ENCODE measurements around the gene ANKRD65.
"Not testable (repeated sequence)": the region's sequence is repeated elsewhere in the genome, so short reads cannot be mapped to it uniquely, and the experiment has no call there.

Gene ANKRD65

DNA sequence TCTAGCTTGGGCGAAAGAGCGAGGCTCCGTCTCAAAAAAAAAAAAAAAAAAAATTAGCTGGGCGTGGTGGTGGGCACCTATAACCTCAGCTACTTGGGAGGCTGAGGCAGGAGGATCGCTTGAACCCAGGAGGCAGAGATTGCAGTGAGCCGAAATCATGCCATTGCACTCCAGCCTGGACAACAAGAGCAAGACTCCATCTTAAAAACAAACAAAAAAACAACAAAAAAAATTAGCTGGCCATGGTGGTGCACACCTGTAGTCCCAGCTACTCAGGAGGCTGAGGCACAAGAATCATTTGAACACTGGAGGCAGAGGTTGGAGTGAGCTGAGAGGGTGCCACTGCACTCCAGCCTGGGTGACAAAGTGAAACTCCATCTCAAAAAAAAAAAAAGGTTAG, 7.9 kb upstream of the ANKRD65 start:
- peaks cover 21% of the 10 kb centered on the region for H3K27me3 Mint-ChIP-seq
- H3K27ac Mint-ChIP-seq; H3K9me3 Mint-ChIP-seq; H3K4me1 Mint-ChIP-seq; H3K4me3 Mint-ChIP-seq; ATAC-seq; H3K36me3 Mint-ChIP-seq (ENCODE audit: low read depth); DNase-seq: not testable (repeated sequence)

DNA sequence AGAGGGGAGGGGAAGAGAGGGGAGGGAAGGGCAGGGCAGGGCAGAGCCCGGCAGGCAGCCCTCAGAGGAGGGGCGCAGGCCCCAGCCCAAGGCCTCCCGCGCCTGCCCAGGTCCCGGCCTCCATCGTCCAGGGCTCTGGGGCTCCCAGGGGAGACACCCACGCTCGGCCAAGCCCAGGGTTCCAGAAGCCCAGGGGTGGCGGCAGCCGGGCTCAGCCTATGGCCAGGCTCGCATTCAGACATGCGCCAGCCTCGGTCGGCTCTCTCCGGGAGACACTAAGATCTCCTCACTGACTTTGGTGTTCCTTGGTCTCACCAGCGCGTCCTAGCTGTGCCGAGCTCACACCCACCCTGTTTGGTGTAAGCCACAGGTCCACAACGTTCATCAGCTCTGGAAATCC, 7.1 kb upstream of the ANKRD65 start:
- Mint-ChIP-seq H3K4me3 (no peak overlapping the region), H3K27ac (peak overlapping the region; percentile 21), H3K9me3 (no peaks in the 10 kb centered on the region), H3K27me3 (peaks cover 21% of the 10 kb centered on the region), H3K36me3 (ENCODE audit: low read depth) (peaks cover 2% of the 10 kb centered on the region), H3K4me1 (peaks cover 2% of the 10 kb centered on the region)
- no peak for DNase-seq
- ATAC-seq: no peak

DNA sequence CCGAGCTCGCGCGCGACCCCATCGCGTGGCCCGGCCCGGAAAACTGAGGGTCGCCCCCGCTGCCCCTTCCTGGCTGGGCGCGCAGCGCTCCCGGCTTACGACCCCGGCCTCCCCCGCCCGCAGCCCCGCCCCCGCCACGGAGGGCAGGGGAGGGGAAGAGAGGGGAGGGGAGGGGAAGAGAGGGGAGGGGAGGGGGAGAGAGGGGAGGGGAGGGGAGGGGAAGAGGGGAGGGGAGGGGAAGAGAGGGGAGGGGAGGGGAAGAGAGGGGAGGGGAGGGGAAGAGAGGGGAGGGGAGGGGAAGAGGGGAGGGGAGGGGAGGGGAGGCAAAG, 6.7 kb upstream of the ANKRD65 start:
- no peak for DNase-seq
- no peaks in the 10 kb centered on the region for H3K9me3 Mint-ChIP-seq
- no peak for ATAC-seq
- no peak overlapping the region for H3K4me3 Mint-ChIP-seq
- H3K4me1 Mint-ChIP-seq: peaks cover 4% of the 10 kb centered on the region
- peaks cover 2% of the 10 kb centered on the region for H3K36me3 Mint-ChIP-seq (ENCODE audit: low read depth)
- no peak overlapping the region for H3K27ac Mint-ChIP-seq
- H3K27me3 Mint-ChIP-seq: peaks cover 21% of the 10 kb centered on the region

DNA sequence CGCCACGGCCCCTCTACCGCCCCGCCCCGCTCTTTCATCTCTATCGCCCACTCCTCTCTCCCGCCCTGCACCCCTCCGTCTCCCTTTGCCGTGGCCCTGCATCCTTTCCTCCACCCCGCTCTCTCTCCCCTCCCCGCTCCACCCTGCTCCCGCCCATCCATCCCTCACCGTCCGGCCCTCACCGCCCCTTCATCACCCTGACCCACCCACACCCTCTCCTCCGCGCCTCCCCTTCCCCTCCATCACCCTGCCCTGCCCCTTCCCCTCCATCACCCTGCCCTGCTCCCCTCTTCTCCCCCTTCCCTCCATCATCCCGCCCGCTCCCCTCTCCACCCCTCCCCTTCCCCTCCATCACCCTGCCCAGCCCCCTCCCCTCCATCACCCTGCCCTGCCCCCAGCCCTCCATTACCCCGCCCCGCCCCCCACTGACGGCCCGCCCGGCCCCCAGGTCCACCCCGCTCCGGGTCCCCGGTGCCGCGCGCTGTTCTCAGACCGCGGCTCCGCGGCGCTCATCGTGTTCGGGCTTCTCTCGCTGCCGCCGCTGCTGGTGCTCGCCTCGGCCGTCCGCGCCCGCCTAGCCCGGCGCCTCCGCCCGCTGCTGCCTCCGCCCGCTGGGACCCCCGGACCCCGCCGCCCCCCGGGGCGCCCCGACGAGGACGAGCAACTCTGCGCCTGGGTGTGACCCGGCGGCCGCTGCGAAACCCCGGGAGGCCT, 6.2 kb upstream of the ANKRD65 start:
- DNase-seq: no peak

DNA sequence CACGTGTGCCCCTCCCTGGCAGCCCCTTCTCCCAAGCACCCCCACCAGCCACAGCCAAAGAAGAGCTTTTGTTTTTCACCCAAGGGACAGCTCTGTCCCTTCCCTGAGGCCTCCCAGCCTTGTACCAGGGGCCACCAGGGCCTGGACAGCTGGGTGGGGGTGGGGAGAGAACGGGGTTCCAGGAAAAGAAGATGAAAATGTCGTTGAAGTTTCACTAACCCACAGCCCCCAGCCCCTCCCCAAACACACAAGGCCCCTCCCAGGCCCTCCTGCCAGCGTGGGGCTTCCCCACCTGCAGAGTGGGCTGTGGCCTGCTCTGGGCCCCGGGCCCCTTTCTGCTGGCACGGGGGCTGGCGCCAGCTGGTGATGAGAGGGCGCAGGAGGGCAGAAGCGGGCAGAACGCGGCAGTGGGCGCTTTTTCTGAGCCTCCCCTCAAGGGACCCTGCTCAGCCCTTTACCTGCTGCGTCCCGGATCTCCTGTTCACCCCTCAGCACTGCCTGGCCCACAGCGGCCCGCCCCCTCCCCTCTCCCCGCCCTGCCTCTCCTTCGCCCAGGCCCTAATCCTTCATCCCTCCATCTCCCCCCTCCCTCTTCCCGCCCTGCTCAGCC, 5.5 kb upstream of the ANKRD65 start:
- no peak overlapping the region for H3K27ac Mint-ChIP-seq
- peaks cover 9% of the 10 kb centered on the region for H3K4me1 Mint-ChIP-seq
- H3K9me3 Mint-ChIP-seq: no peaks in the 10 kb centered on the region
- DNase-seq (no peak), ATAC-seq (no peak)
- peaks cover 24% of the 10 kb centered on the region for H3K27me3 Mint-ChIP-seq
- no peak overlapping the region for H3K4me3 Mint-ChIP-seq
- H3K36me3 Mint-ChIP-seq (ENCODE audit: low read depth): peaks cover 2% of the 10 kb centered on the region

More for the DNA sequence above, 6.2 kb upstream of the ANKRD65 start:
- ATAC-seq: no peak
- Mint-ChIP-seq H3K4me1 (peaks cover 8% of the 10 kb centered on the region), H3K4me3 (no peak overlapping the region), H3K27me3 (peaks cover 22% of the 10 kb centered on the region), H3K9me3 (no peaks in the 10 kb centered on the region), H3K27ac (no peak overlapping the region), H3K36me3 (ENCODE audit: low read depth) (peaks cover 2% of the 10 kb centered on the region)

DNA sequence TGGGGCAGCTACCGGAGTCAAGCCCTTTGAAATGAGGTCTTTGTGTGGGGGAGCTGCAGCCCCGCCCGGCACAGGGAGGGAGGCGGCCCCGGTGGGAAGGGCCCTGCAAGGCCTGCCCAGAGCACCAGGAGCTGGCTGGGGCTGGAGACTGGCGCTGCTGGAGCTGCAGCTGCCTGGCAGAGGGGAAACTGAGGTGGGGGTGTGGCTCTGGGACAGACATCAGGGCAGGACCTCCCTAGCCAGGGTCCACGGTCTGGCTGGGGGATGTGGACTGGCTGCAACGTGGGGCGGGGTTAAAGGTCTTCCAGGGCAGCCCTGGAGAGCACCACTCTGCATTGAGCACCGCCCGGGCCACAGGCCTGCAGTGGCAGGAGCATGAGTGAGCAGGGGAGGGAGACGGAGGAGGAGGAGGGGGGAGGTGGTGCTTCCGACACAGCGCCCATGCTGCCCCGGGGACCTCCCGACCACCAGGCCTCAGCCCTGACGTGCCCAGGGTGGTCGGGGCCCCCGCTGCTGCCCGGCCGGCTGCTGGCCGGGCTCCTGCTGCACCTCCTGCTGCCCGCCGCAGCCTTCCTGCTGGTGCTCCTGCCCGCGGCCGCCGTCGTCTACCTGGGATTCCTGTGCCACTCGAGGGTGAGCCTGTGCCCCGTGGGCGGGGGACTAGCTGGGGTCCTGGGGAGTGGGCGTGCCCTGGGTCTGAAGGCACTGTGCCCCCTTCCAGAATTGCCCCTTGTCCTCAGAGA, 4.8 kb upstream of the ANKRD65 start:
- H3K4me3 Mint-ChIP-seq: no peak overlapping the region
- H3K27ac Mint-ChIP-seq: no peak overlapping the region

DNA sequence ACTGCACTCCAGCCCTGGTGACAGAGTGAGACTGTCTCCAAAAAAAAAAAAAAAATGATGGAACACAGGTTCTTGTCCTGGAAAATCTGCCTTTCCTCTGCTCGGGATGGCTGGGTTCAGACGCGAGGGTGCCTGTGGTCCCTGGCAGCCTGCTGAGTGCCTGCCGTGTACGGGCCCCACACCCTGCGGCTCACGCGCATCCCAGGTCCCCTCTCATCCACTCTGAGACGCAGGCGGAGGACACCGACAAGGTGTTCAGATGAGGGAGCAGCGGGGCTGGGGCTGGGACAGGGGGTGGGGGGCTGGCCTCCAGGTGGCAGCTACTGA, 4.3 kb upstream of the ANKRD65 start:
- H3K4me1 Mint-ChIP-seq: peaks cover 10% of the 10 kb centered on the region
- peaks cover 24% of the 10 kb centered on the region for H3K27me3 Mint-ChIP-seq
- H3K4me3 Mint-ChIP-seq: no peak overlapping the region
- no peak for ATAC-seq
- DNase-seq: no peak
- H3K36me3 Mint-ChIP-seq (ENCODE audit: low read depth): peaks cover 2% of the 10 kb centered on the region
- H3K9me3 Mint-ChIP-seq: no peaks in the 10 kb centered on the region
- no peak overlapping the region for H3K27ac Mint-ChIP-seq

More for the DNA sequence above, 4.8 kb upstream of the ANKRD65 start:
- Mint-ChIP-seq H3K27me3 (peaks cover 24% of the 10 kb centered on the region), H3K9me3 (no peaks in the 10 kb centered on the region), H3K36me3 (ENCODE audit: low read depth) (peaks cover 2% of the 10 kb centered on the region), H3K4me1 (peaks cover 10% of the 10 kb centered on the region)
- DNase-seq: no peak
- no peak for ATAC-seq

DNA sequence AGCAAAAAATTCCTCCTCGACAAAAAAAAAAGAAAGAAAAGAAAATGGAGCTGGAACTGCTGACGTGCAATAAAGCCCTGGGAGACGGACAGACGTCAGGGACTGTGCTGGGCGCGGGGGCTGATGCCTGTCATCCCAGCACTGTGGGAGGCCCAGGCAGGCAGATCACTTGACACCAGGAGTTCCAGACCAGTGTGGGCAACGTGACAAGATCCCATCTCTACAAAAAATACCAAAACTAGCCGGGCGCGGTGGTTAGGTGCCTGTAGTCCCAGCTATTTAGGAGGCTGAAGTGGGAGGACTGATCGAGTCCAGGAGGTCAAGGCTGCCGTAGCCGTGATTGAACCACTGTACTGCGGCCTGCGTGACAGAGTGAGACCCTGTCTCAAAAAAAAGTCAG, 3.6 kb upstream of the ANKRD65 start:
- no peak overlapping the region for H3K4me3 Mint-ChIP-seq
- peaks cover 2% of the 10 kb centered on the region for H3K36me3 Mint-ChIP-seq (ENCODE audit: low read depth)
- peaks cover 19% of the 10 kb centered on the region for H3K27me3 Mint-ChIP-seq
- H3K27ac Mint-ChIP-seq: no peak overlapping the region
- no peak for ATAC-seq
- no peak for DNase-seq
- H3K4me1 Mint-ChIP-seq: peaks cover 10% of the 10 kb centered on the region
- no peaks in the 10 kb centered on the region for H3K9me3 Mint-ChIP-seq

DNA sequence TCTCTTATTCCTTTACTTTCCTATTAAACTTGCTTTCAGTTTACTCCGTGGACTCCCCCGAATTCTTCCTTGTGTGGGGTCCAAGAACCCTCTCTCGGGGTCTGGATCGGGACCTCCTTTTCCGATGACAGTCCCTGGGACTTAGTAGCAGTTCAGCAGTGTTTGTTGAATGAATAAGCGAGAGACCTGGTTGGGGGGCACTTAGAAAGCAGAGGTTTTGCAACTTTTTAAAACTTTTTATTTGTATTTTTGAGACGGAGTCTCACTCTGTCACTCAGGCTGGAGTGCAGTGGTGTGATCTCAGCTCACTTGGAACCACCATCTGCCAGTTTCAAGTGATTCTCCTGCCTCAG, 2.1 kb upstream of the ANKRD65 start:
- Mint-ChIP-seq H3K9me3 (no peaks in the 10 kb centered on the region), H3K4me3 (no peak overlapping the region), H3K27me3 (peaks cover 10% of the 10 kb centered on the region), H3K4me1 (peaks cover 9% of the 10 kb centered on the region), H3K27ac (no peak overlapping the region), H3K36me3 (ENCODE audit: low read depth) (no peaks in the 10 kb centered on the region)
- ATAC-seq (no peak), DNase-seq (no peak)

DNA sequence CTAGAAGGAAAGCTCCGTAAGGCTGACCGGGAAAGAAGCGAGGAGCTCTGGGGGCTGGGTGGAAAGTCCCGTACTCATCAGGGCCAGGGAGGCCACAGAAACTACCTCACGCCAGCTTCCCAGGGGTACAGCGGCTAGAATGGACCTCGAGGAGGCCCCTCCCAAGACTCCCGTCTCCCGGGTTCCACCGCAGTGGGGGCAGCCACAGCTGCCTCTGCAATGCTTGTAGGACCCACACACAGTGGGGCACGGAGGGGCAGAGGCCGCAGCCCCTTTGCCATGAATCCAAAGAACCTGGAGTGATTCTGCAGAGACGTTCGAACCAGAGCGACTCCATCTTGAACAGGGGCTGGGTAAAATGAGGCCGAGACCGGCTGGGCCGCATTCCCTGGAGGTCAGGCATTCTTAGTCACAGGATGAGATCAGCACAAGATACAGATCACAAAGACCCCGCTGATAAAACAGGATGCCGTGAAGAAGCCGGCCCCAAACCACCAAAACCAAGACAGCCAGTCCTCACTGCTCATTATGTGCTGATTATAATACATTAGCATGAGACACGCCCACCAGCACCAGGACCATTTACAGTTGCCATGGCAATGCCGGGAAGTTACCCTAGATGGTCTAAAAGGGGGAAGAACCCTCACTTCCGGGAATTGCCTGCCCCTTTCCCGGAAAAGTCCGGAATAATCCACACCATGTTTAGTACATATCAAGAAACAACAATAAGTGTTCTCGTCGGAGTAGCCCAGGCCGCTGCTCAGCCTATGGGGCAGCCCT, 1.6 kb upstream of the ANKRD65 start:
- ATAC-seq: peak; percentile 42
- Mint-ChIP-seq H3K27me3 (peaks cover 9% of the 10 kb centered on the region), H3K36me3 (ENCODE audit: low read depth) (no peaks in the 10 kb centered on the region), H3K4me3 (no peak overlapping the region), H3K4me1 (peaks cover 12% of the 10 kb centered on the region), H3K9me3 (no peaks in the 10 kb centered on the region), H3K27ac (no peak overlapping the region)
- no peak for DNase-seq

DNA sequence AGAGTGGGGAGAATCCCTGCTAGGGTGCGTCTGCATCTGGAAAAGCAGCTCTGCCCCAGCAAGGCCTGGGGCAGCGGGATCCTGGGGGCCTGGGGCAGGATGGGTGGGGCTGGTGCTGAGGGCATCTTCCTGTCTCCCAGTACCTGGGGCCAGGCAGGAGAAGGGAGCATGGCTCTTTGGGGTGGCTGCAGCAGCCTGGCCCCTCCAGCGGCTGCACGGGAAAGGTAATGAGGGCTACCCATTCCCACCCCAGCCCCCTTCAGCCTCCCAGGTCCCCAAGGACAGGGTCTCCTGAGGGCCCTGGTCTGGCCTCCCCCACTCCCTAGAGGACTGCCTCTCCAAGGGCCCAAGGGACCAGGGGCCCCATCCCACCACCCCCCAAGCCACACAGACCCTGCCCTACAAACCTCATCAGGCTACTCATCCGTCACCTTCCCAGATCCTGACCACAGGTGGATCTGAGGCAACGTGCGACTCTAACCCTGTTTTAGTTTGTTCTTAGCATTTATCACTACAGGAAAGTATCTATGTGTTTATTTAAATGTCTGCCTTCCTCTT, 910 bp upstream of the ANKRD65 start:
- Mint-ChIP-seq H3K4me1 (peaks cover 12% of the 10 kb centered on the region), H3K36me3 (ENCODE audit: low read depth) (no peaks in the 10 kb centered on the region), H3K27ac (no peak overlapping the region), H3K4me3 (no peak overlapping the region), H3K27me3 (peaks cover 9% of the 10 kb centered on the region), H3K9me3 (no peaks in the 10 kb centered on the region)
- DNase-seq: no peak
- no peak for ATAC-seq

DNA sequence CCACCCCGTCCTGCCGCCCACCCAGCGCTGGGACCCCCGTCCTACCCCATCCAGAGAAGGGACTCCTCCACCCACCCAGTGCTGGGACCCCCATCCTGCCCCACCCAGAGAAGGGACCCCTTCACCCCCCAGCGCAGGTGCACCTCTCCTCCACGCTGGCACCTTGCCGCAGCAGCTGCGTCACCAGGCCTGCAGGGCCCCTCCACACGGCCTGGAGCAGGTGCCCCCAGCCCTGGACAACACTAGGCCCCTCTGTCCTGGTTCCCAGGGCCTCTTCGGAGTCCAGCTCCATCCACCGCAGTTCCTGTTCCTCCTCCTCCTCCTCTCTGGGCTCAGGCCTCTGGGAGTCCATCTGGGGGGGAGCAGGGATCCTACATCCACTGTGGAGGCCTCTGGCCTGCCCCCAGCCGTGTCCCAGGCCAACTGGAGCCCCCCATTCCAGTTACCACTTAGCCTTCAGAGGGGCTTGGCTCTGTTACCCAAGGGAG, 378 bp downstream of the ANKRD65 start:
- no peak for ATAC-seq
- no peak overlapping the region for H3K4me3 Mint-ChIP-seq

DNA sequence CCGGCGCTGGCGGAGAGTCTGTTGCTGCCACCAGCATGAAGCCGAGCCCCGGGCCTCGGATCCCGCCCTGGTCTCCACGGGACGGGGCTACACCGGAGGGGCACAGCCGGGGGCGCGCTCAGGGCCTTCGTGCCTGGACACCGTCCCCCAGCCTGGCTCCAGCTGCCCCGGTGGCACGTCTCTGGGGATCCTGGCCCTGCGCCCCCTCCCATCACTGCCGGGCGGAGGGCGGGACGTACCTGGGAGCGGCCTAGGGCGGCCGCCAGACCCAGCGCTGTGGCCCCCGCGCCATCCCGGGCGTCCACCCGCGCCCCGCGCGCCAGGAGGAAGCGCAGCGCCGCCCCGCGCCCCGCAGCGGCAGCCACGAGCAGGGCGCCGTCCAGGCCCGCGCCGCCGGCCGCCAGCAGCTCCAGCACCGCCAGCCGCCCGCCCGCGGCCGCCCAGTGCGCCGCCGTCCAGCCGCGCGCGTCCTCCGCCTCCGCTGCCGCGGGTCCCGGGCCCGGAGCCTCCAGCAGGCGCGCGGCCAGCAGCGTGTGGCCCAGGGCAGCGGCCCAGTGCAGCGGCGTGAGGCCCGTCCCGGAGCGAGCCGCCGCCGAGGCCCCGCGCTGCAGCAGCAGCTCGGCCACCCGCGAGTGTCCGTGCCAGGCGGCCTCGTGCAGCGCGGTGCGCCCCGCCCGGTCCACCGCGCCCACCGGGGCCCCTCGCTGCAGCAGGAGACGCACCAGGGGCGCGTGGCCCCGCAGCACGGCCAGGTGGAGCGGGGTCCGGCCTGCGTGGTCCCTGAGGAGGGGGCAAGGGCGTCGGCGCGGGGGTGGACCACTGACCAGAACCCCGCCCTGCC, 1.0 kb downstream of the ANKRD65 start:
- no peaks in the 10 kb centered on the region for H3K9me3 Mint-ChIP-seq
- no peak overlapping the region for H3K27ac Mint-ChIP-seq
- peaks cover 8% of the 10 kb centered on the region for H3K27me3 Mint-ChIP-seq
- no peaks in the 10 kb centered on the region for H3K36me3 Mint-ChIP-seq (ENCODE audit: low read depth)
- ATAC-seq (peak; percentile 29), DNase-seq (no peak)
- peaks cover 12% of the 10 kb centered on the region for H3K4me1 Mint-ChIP-seq
- H3K4me3 Mint-ChIP-seq: no peak overlapping the region

More for the DNA sequence above, 378 bp downstream of the ANKRD65 start:
- DNase-seq: no peak
- no peak overlapping the region for H3K27ac Mint-ChIP-seq
- no peaks in the 10 kb centered on the region for H3K36me3 Mint-ChIP-seq (ENCODE audit: low read depth)
- H3K9me3 Mint-ChIP-seq: no peaks in the 10 kb centered on the region
- H3K27me3 Mint-ChIP-seq: peaks cover 9% of the 10 kb centered on the region
- H3K4me1 Mint-ChIP-seq: peaks cover 12% of the 10 kb centered on the region

DNA sequence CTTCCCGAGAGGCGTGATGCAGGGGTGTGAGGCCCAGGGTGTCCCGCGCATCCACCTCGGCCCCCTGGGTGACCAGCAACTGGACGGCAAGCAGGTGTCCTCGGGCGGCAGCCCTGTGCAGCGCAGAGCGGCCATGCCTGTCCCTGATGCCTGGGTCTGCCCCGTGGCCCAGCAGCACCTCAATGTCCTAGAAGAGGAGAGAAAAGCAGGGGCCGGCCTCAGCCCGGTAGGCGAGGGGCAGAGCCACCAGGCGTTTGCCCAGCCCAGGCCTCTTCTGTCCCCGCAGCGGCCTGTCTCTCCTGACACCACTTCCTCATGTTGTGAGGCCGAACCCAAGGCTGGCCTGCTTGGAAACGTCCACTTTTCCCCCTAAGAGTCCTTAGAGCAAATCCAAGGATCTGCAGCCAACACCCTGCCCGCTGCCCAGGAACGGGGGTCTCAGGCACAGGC, 1.7 kb downstream of the ANKRD65 start:
- ATAC-seq (no peak), DNase-seq (no peak)
- H3K9me3 Mint-ChIP-seq: no peaks in the 10 kb centered on the region
- H3K4me3 Mint-ChIP-seq: no peak overlapping the region
- no peak overlapping the region for H3K27ac Mint-ChIP-seq
- H3K36me3 Mint-ChIP-seq (ENCODE audit: low read depth): no peaks in the 10 kb centered on the region
- peaks cover 12% of the 10 kb centered on the region for H3K4me1 Mint-ChIP-seq
- peaks cover 5% of the 10 kb centered on the region for H3K27me3 Mint-ChIP-seq

All from activated naive CD8-positive, alpha-beta T cell treated with anti-CD3 and anti-CD28 coated beads, Interleukin-2, amount 50 U/mL, for 24 hours (primary cell).